IMR-90 (cell line): ENCODE measurements around the gene CWH43. TPM values are rescaled to one million over a fixed set of nuclear protein-coding genes. Genes with fewer than 3 reads are reported as not detected.

Experiments used
- ATAC-seq: fragments of 200-7000 bp; cut with Tn5 transposase; 2 replicates; pipeline ENCODE4 v1.9.1; 2020; ENCODE audit warnings: low read depth, mild to moderate bottlenecking, moderate library complexity
- BruUV-seq: library from RNA; stranded (reverse); fragments of 400-500 nt; replicated peaks from 2 replicates; lab custom pipeline; 2021; lab: Mats Ljungman, UMichigan
- CTCF ChIA-PET: fragments of 300-600 bp; formaldehyde crosslinking; extraction: SDS; loops from one replicate; lab custom pipeline; 2021; ENCODE audit warnings: antibody characterized with exemption; lab: Yijun Ruan, JAX
- POLR2A ChIA-PET: fragments of 300-600 bp; sonication (Branson Sonifier 250); formaldehyde crosslinking; loops from one replicate; lab custom pipeline; 2022; ENCODE audit warnings: antibody characterized with exemption; ENCODE audit not compliant: unreplicated experiment; lab: Charles Lee
- DNase-seq: peaks from one replicate; pipeline ENCODE4 v3.0.0; 2013
- H2AFZ ChIP-seq: replicated peaks from 2 replicates; pipeline ENCODE3; 2013; ENCODE audit warnings: low read length, mild to moderate bottlenecking; ENCODE audit not compliant: poor library complexity
- H2AK5ac ChIP-seq: 2 replicates; pipeline ENCODE4 v1.6.1; 2013; ENCODE audit warnings: low read depth, low read length, inconsistent platforms
- H2AK9ac ChIP-seq: replicated peaks from 2 replicates; pipeline ENCODE3; 2013; ENCODE audit warnings: mild to moderate bottlenecking, low read depth, low read length, moderate library complexity; ENCODE audit not compliant: poor library complexity
- H2BK120ac ChIP-seq: 2 replicates; pipeline ENCODE4 v1.6.1; 2013; ENCODE audit warnings: low read depth, low read length, inconsistent platforms
- H2BK15ac ChIP-seq: 3 replicates; pipeline ENCODE4 v1.6.1; 2013; ENCODE audit warnings: low read depth, low read length, inconsistent platforms
- H2BK20ac ChIP-seq: 2 replicates; pipeline ENCODE4 v1.6.1; 2013; ENCODE audit warnings: low read depth, mild to moderate bottlenecking, inconsistent platforms, low read length, moderate library complexity
- H2BK5ac ChIP-seq: 2 replicates; pipeline ENCODE4 v1.6.1; 2013; ENCODE audit warnings: mild to moderate bottlenecking, low read depth, low read length, inconsistent platforms; ENCODE audit not compliant: poor library complexity, severe bottlenecking
- H3K14ac ChIP-seq: replicated peaks from 2 replicates; pipeline ENCODE4 v1.6.1; 2013; ENCODE audit warnings: low read depth, low read length, inconsistent platforms
- H3K18ac ChIP-seq: 2 replicates; pipeline ENCODE4 v1.6.1; 2013; ENCODE audit warnings: low read depth, low read length, control low read depth
- H3K23ac ChIP-seq: 2 replicates; pipeline ENCODE4 v1.6.1; 2013; ENCODE audit warnings: low read depth, low read length, inconsistent platforms
- H3K27ac ChIP-seq: 2 replicates; pipeline ENCODE4 v1.5.1; 2013; ENCODE audit warnings: mild to moderate bottlenecking, control low read depth, low read length; ENCODE audit not compliant: insufficient read depth
- H3K27me3 ChIP-seq: 2 replicates; pipeline ENCODE4 v1.6.1; 2013; ENCODE audit warnings: low read length; ENCODE audit not compliant: control insufficient read depth, insufficient read depth
- H3K36me3 ChIP-seq: 2 replicates; pipeline ENCODE4 v1.6.1; 2013; ENCODE audit warnings: low read length, mixed read lengths; ENCODE audit not compliant: control insufficient read depth, insufficient read depth
- H3K4ac ChIP-seq: 2 replicates; pipeline ENCODE4 v1.6.1; 2013; ENCODE audit warnings: low read depth, low read length, inconsistent platforms
- H3K4me1 ChIP-seq: 2 replicates; pipeline ENCODE4 v1.6.1; 2013; ENCODE audit warnings: low read length, mixed read lengths; ENCODE audit not compliant: control insufficient read depth, insufficient read depth
- H3K4me2 ChIP-seq: 2 replicates; pipeline ENCODE4 v1.6.1; 2013; ENCODE audit warnings: low read depth, mild to moderate bottlenecking, control low read depth, low read length, moderate library complexity
- H3K4me3 ChIP-seq: 2 replicates; pipeline ENCODE4 v1.5.1; 2013; ENCODE audit warnings: low read depth, mild to moderate bottlenecking, control low read depth, low read length, moderate library complexity; ENCODE audit not compliant: insufficient read depth
- H3K56ac ChIP-seq: 2 replicates; pipeline ENCODE4 v1.6.1; 2013; ENCODE audit warnings: low read length, inconsistent platforms; ENCODE audit not compliant: insufficient read depth; ENCODE audit errors: extremely low read depth
- H3K79me1 ChIP-seq, 2 experiments: 2 replicates each; pipeline ENCODE4 v1.6.1; 2013; ENCODE audit warnings: low read length in 2 of 2, inconsistent platforms in 1 of 2, low read depth in 1 of 2
- H3K9ac ChIP-seq: 2 replicates; pipeline ENCODE4 v1.6.1; 2013; ENCODE audit warnings: low read depth, low read length, control low read depth
- H3K9me1 ChIP-seq: 2 replicates; pipeline ENCODE4 v1.6.1; 2013; ENCODE audit warnings: low read length, inconsistent platforms; ENCODE audit not compliant: insufficient read depth
- H3K9me3 ChIP-seq: 2 replicates; pipeline ENCODE4 v1.6.1; 2013; ENCODE audit warnings: low read length; ENCODE audit not compliant: control insufficient read depth, insufficient read depth
- H4K20me1 ChIP-seq: 2 replicates; pipeline ENCODE4 v1.6.1; 2013; ENCODE audit warnings: low read length, inconsistent platforms; ENCODE audit not compliant: insufficient read depth
- H4K5ac ChIP-seq: 2 replicates; pipeline ENCODE4 v1.6.1; 2013; ENCODE audit warnings: mild to moderate bottlenecking, low read depth, low read length, control low read depth
- H4K8ac ChIP-seq, 2 experiments: 2 replicates each; pipeline ENCODE4 v1.6.1; 2013; ENCODE audit warnings: low read depth in 2 of 2, low read length in 2 of 2, control low read depth in 1 of 2, inconsistent platforms in 1 of 2
- H4K91ac ChIP-seq: 2 replicates; pipeline ENCODE4 v1.6.1; 2013; ENCODE audit warnings: low read depth, low read length, inconsistent platforms; ENCODE audit not compliant: insufficient read depth
- BHLHE40 ChIP-seq: fragments of 150-350 bp; IDR thresholded peaks from 2 replicates; pipeline ENCODE4 v1.6.1; 2016; ENCODE audit warnings: mild to moderate bottlenecking, low read depth, low read length
- FOS ChIP-seq: fragments of 150-350 bp; IDR thresholded peaks from 2 replicates; pipeline ENCODE4 v1.6.1; 2016; ENCODE audit warnings: low read depth, low read length
- MXI1 ChIP-seq: IDR thresholded peaks from 2 replicates; pipeline ENCODE4 v1.6.1; 2012; ENCODE audit warnings: low read depth, mild to moderate bottlenecking, low read length, moderate library complexity, borderline replicate concordance
- RAD21 ChIP-seq: IDR thresholded peaks from 2 replicates; pipeline ENCODE4 v1.6.1; 2012; ENCODE audit warnings: low read length, improper control_type of control experiment
- USF2 ChIP-seq: fragments of 150-350 bp; IDR thresholded peaks from 2 replicates; pipeline ENCODE4 v1.6.1; 2017; ENCODE audit warnings: mild to moderate bottlenecking, antibody characterized with exemption, low read length, low read depth
- WGBS, 2 experiments: methylation state at CpG; one replicate each; pipeline versions ENCODE4 v1.1.5 to v1.1.7; 2013; ENCODE audit warnings: missing lambda C conversion rate in 2 of 2; ENCODE audit not compliant: insufficient read length in 1 of 2; ENCODE audit errors: extremely low coverage in 2 of 2; 5-methylcytosine and 5-hydroxymethylcytosine counted together
- dilution Hi-C: fragments of 300-500 bp; cut with HindIII; formaldehyde crosslinking; loops from one replicate; pipeline ENCODE4 v1.14.3; 2018; ENCODE audit warnings: low sequenced_read_pairs; ENCODE audit not compliant: unreplicated experiment
- in situ Hi-C: fragments of 300-500 bp; cut with MboI; formaldehyde crosslinking; loops from 3 replicates; pipeline ENCODE4 v1.14.3; 2019; ENCODE audit warnings: low sequenced_read_pairs, inconsistent platforms, mixed read lengths
- intact Hi-C: fragments of 100-400 bp; cut with micrococcal nuclease; formaldehyde crosslinking; loops from 2 replicates; pipeline ENCODE4 v1.10.0; 2022
- polyA plus RNA-seq, 3 experiments: library from polyadenylated mRNA; depleted of rRNA; stranded (reverse); fragments of >200 nt; gene quantifications; 2 replicates each; pipeline ENCODE4 v1.2.3, GENCODE V29; 2012; ENCODE audit warnings: low replicate concordance in 1 of 3
- total RNA-seq: library from RNA; depleted of rRNA; stranded (reverse); fragments of >200 nt; gene quantifications from 2 replicates; pipeline ENCODE4 v1.2.3, GENCODE V29; 2012
- TF ChIP-seq, protein P1 (sequence below): conservative IDR thresholded peaks from 2 replicates; pipeline ENCODE4 v1.5.1; 2012; ENCODE audit warnings: mild to moderate bottlenecking, low read depth, low read length, improper control_type of control experiment
- TF ChIP-seq, protein P2 (sequence below): fragments of 150-350 bp; IDR thresholded peaks from 2 replicates; pipeline ENCODE4 v1.6.1; 2016; ENCODE audit warnings: low read depth, mild to moderate bottlenecking, low read length, moderate library complexity, borderline replicate concordance

The CWH43 gene
- total and polyA plus RNA-seq, 2 of the 4 experiments (the other 2 are of a cell fraction): not detected

- TF ChIP-seq USF2: no peak
These were observed at the start of gene CWH43 (continued) for GRCh38 chr4:48985976-48986653.

- H2AK5ac ChIP-seq: no peak overlapping the region
- no peak overlapping the region for H2BK15ac ChIP-seq
- no peak for DNase-seq
- no peaks in the 10 kb centered on the region for H3K9me1 ChIP-seq
- no peak overlapping the region for H3K23ac ChIP-seq
- no peak overlapping the region for H2BK120ac ChIP-seq
- POLR2A ChIA-PET: no interaction called here
- no peak overlapping the region for H3K4me3 ChIP-seq
- H3K18ac ChIP-seq: no peak overlapping the region
- no peak overlapping the region for H2AK9ac ChIP-seq
- no peak for ATAC-seq
- H3K56ac ChIP-seq: no peak overlapping the region; the same call in 1 of the 2 replicates
- H3K9me3 ChIP-seq: 0 out of 2 replicates have a peak, but pooled peaks cover 2% of the 10 kb centered on the region
- H3K36me3 ChIP-seq: no peaks in the 10 kb centered on the region
- H2BK20ac ChIP-seq: no peak overlapping the region
- H3K4me2 ChIP-seq: no peak overlapping the region
- H4K20me1 ChIP-seq: no peaks in the 10 kb centered on the region
- WGBS, 2 experiments: no CpG with 5 or more reads among the region's 2 CpGs
- intact Hi-C loops: no loop called here
- no peak overlapping the region for H4K91ac ChIP-seq
- no peak overlapping the region for H3K14ac ChIP-seq
- no TSS peak for BruUV-seq
- H4K8ac ChIP-seq: no peak overlapping the region
- no peak overlapping the region for H4K5ac ChIP-seq
- in situ Hi-C loops: no loop called here
- peaks cover 5% of the 10 kb centered on the region for H3K27me3 ChIP-seq
- TF ChIP-seq, protein P1, sequence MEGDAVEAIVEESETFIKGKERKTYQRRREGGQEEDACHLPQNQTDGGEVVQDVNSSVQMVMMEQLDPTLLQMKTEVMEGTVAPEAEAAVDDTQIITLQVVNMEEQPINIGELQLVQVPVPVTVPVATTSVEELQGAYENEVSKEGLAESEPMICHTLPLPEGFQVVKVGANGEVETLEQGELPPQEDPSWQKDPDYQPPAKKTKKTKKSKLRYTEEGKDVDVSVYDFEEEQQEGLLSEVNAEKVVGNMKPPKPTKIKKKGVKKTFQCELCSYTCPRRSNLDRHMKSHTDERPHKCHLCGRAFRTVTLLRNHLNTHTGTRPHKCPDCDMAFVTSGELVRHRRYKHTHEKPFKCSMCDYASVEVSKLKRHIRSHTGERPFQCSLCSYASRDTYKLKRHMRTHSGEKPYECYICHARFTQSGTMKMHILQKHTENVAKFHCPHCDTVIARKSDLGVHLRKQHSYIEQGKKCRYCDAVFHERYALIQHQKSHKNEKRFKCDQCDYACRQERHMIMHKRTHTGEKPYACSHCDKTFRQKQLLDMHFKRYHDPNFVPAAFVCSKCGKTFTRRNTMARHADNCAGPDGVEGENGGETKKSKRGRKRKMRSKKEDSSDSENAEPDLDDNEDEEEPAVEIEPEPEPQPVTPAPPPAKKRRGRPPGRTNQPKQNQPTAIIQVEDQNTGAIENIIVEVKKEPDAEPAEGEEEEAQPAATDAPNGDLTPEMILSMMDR: no peak
- TF ChIP-seq RAD21 (no peak), MXI1 (no peak), FOS (no peak), BHLHE40 (no peak)
- TF ChIP-seq, protein P2, sequence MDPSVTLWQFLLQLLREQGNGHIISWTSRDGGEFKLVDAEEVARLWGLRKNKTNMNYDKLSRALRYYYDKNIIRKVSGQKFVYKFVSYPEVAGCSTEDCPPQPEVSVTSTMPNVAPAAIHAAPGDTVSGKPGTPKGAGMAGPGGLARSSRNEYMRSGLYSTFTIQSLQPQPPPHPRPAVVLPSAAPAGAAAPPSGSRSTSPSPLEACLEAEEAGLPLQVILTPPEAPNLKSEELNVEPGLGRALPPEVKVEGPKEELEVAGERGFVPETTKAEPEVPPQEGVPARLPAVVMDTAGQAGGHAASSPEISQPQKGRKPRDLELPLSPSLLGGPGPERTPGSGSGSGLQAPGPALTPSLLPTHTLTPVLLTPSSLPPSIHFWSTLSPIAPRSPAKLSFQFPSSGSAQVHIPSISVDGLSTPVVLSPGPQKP: no peak
- no peak overlapping the region for H2AFZ ChIP-seq
- dilution Hi-C loops: no loop called here
- H3K79me1 ChIP-seq: no peaks in the 10 kb centered on the region
- H2BK5ac ChIP-seq: no peak overlapping the region
- no peaks in the 10 kb centered on the region for H3K4me1 ChIP-seq
- no peak overlapping the region for H3K27ac ChIP-seq
- no peak overlapping the region for H3K9ac ChIP-seq
- CTCF ChIA-PET: interaction anchor here (0.6 to 0.7 kb wide), 2 partner anchors 26 to 166 kb away, joined by 3 to 9 read pairs; no protein-coding TSS in a partner anchor
- no peak overlapping the region for H3K4ac ChIP-seq
These were observed 49.0 kb upstream of the CWH43 start for GRCh38 chr4:48937033-48937432.
